Nephron (organoid): Measurements from ENCODE around the gene ST7L.
"Not testable (repeated sequence)": the region's sequence is repeated elsewhere in the genome, so short reads cannot be mapped to it uniquely, and the experiment has no call there.

Source experiments
- H3K27ac Mint-ChIP-seq, 3 experiments: 2 replicates each; pipeline ENCODE4 v1.8.0; 2020; ENCODE audit warnings: mixed read lengths in 3 of 3, mild to moderate bottlenecking in 2 of 3, moderate library complexity in 1 of 3
- H3K27me3 Mint-ChIP-seq: 2 replicates; pipeline ENCODE4 v1.8.0; 2021; ENCODE audit warnings: low read depth, mild to moderate bottlenecking, moderate library complexity, mixed read lengths
- H3K36me3 Mint-ChIP-seq: 2 replicates; pipeline ENCODE4 v1.8.0; 2020; ENCODE audit warnings: low read depth, mixed read lengths
- H3K4me1 Mint-ChIP-seq: 2 replicates; pipeline ENCODE4 v1.8.0; 2020; ENCODE audit warnings: mixed read lengths
- H3K4me3 Mint-ChIP-seq, 3 experiments: 2 replicates each; pipeline ENCODE4 v1.8.0; 2020; ENCODE audit warnings: mild to moderate bottlenecking in 3 of 3, mixed read lengths in 3 of 3, moderate library complexity in 2 of 3
- H3K9me3 Mint-ChIP-seq: 2 replicates; pipeline ENCODE4 v1.8.0; 2020; ENCODE audit warnings: mixed read lengths
- CTCF ChIP-seq, 3 experiments: fragments of 200-600 bp; sonication (generic); IDR thresholded peaks; one replicate each; pipeline ENCODE4 v1.5.0; 2021; ENCODE audit warnings: antibody characterized with exemption in 3 of 3; ENCODE audit not compliant: unreplicated experiment in 3 of 3

Gene ST7L

GRCh38 chr1:112625696-112626095 is 6.8 kb upstream of the ST7L start:
- peaks cover 30% of the 10 kb centered on the region for H3K4me1 Mint-ChIP-seq
- no peak for TF ChIP-seq CTCF (IDR thresholded peaks at IDR 0.05; ENCODE audit: unreplicated experiment in 3 of 3)
- H3K36me3 Mint-ChIP-seq: peaks cover 14% of the 10 kb centered on the region
- no peak overlapping the region for H3K4me3 Mint-ChIP-seq
- H3K27ac Mint-ChIP-seq: no peak overlapping the region
- H3K9me3 Mint-ChIP-seq: no peaks in the 10 kb centered on the region
- no peaks in the 10 kb centered on the region for H3K27me3 Mint-ChIP-seq

DNA sequence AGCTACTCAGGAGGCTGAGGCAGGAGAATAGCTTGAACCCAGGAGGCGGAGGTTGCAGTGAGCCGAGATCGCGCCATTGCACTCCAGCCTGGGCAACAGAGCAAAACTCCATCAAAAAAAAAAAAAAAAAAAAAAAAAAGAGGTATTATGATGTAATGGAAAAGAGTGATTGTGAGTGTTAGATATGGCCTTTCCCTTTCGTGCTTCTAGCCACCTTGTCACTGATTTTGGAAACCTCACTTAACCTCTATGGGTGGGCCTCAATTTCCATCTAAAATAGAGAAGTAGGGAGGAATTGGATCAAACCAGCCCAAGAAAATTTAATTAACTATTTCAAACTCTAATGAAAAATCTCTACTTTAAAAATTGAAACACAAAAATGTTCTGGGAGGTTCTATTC is 5.6 kb upstream of the ST7L start:
- H3K9me3 Mint-ChIP-seq, H3K4me3 Mint-ChIP-seq, H3K27ac Mint-ChIP-seq, H3K27me3 Mint-ChIP-seq: not testable (repeated sequence)
- Mint-ChIP-seq H3K36me3 (peaks cover 12% of the 10 kb centered on the region), H3K4me1 (peaks cover 32% of the 10 kb centered on the region)

DNA sequence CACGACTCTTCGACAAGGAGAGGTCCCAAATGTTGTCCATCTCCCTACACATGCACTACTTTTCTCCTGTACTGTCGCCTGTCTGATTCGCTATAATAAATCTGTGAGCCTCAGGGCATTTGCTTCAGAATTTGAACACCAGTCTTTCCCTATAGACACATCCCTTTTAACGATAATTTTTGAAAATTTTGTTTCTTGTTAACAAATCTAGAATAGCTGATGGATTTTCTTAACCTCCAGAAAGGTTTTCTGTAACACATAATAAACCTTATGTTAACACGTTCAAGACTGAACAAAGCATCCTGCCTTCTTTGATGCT is 1.4 kb upstream of the ST7L start:
- Mint-ChIP-seq H3K27me3 (no peaks in the 10 kb centered on the region), H3K36me3 (peaks cover 8% of the 10 kb centered on the region), H3K4me1 (peaks cover 35% of the 10 kb centered on the region), H3K4me3 (peak overlapping the region; percentile 94 to 100 (median 96)), H3K27ac (peak overlapping the region; percentile 99 to 100 (median 100)), H3K9me3 (no peaks in the 10 kb centered on the region)
- TF ChIP-seq CTCF (IDR thresholded peaks at IDR 0.05; ENCODE audit: unreplicated experiment in 3 of 3): no peak

GRCh38 chr1:112619518-112620376 is 806 bp upstream of the ST7L start, which contains the start of gene CAPZA1:
Gene CAPZA1 (plus strand): TSS chr1:112619832. CDS start chr1:112619845, 13 bp downstream.
- peaks cover 5% of the 10 kb centered on the region for H3K36me3 Mint-ChIP-seq
- H3K27me3 Mint-ChIP-seq: no peaks in the 10 kb centered on the region
- peaks cover 29% of the 10 kb centered on the region for H3K4me1 Mint-ChIP-seq
- no peak for TF ChIP-seq CTCF (IDR thresholded peaks at IDR 0.05; ENCODE audit: unreplicated experiment in 3 of 3)
- H3K27ac Mint-ChIP-seq: peak within 1 kb of the TSS; percentile 99 to 100 (median 100)
- peak within 1 kb of the TSS; percentile 94 to 100 (median 96) for H3K4me3 Mint-ChIP-seq
- H3K9me3 Mint-ChIP-seq: no peaks in the 10 kb centered on the region

DNA sequence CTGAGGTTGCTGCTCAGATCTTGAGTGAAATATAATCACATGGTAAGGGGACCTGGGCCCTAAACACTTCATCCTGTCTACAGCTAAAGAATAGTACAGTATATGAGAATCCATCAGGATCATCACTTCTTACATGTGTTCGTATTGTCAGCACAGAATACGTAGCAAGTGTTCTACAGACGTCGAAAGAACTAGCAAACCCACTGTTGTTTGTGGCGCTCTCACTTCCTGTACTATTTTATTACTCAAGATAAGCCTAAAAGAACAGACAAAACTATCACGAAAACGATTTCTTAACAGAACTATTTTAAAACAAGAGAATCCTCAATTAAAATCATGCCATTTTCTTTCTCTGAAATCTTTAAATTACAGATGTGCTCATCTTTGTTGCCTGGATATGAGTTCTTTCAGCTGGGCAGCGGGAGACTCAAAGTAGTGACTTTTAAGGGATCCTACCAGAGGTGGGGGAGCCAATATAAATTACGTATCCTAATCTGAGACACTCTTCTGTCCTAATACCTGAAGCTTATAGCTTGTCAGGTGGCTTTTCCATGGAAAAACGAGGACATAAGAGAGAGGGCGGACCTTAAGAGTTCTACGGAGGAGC is 724 bp downstream of the ST7L start:
- H3K27ac Mint-ChIP-seq: peak overlapping the region; percentile 99 to 100 (median 100)
- H3K36me3 Mint-ChIP-seq: peaks cover 8% of the 10 kb centered on the region
- H3K27me3 Mint-ChIP-seq: no peaks in the 10 kb centered on the region
- H3K4me1 Mint-ChIP-seq: peaks cover 26% of the 10 kb centered on the region
- peak overlapping the region; percentile 94 to 100 (median 96) for H3K4me3 Mint-ChIP-seq
- H3K9me3 Mint-ChIP-seq: no peaks in the 10 kb centered on the region
- TF ChIP-seq CTCF (IDR thresholded peaks at IDR 0.05; ENCODE audit: unreplicated experiment in 3 of 3): no peak

DNA sequence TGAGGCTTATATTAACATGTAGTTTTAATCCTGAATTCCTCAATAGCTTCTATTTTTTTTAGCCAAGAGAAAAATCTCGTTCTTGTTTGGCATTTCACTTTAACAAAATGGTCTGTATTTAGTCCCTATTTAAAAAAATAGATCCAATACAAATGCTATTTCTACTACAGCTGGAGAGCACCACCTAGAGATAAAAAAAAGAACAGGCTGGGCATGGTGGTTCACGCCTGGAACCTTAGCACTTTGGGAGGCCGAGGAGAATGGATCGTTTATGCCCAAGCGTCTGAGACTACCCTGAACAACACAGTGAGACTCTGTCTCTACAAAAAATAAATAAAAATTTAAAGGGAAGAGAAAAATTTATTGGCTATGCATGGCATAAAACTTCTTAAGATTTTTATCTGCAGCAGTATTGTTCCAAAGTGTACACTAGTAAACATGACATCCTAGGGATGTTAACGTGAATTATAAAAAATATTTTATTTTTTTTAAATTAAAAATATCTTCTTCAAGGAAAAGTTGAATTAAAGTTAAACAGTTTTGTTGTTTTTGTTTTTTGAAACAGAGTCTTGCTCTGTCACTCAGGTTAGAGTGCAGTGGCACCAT is 4.4 kb downstream of the ST7L start:
- H3K9me3 Mint-ChIP-seq: no peaks in the 10 kb centered on the region

More for the DNA sequence above, 4.4 kb downstream of the ST7L start:
- Mint-ChIP-seq H3K4me3 (peak overlapping the region; percentile 42 to 80 (median 79)), H3K27me3 (no peaks in the 10 kb centered on the region), H3K36me3 (peaks cover 34% of the 10 kb centered on the region), H3K4me1 (peaks cover 10% of the 10 kb centered on the region), H3K27ac (peak overlapping the region in 1 of 3 experiments; percentile 65)
- TF ChIP-seq CTCF (IDR thresholded peaks at IDR 0.05; ENCODE audit: unreplicated experiment in 3 of 3): peak; percentile 29 to 44 (median 43)
